H9 (cell line): ENCODE measurements around the gene SPDYA. TPM values are rescaled to one million over a fixed set of nuclear protein-coding genes. Genes with fewer than 3 reads are reported as not detected.

Experiments
- DNase-seq: peaks from one replicate; pipeline ENCODE4 v3.0.0-alpha.2; 2017
- H2AFZ ChIP-seq: one replicate; pipeline ENCODE4 v1.6.1; 2013; ENCODE audit warnings: mild to moderate bottlenecking, low read length, control low read depth, moderate library complexity
- H2AK5ac ChIP-seq: 2 replicates; pipeline ENCODE4 v1.6.1; 2013; ENCODE audit warnings: low read length, control low read depth, mixed read lengths; ENCODE audit not compliant: insufficient read length
- H2BK120ac ChIP-seq: one replicate; pipeline ENCODE4 v1.6.1; 2013; ENCODE audit warnings: low read depth, mild to moderate bottlenecking, low read length, control low read depth, inconsistent platforms; ENCODE audit not compliant: poor library complexity, severe bottlenecking
- H2BK12ac ChIP-seq: 2 replicates; pipeline ENCODE4 v1.6.1; 2013; ENCODE audit warnings: low read length, control low read depth, mixed read lengths, low read depth; ENCODE audit not compliant: insufficient read length
- H2BK15ac ChIP-seq: 2 replicates; pipeline ENCODE4 v1.6.1; 2013; ENCODE audit warnings: low read depth, low read length, control low read depth
- H2BK20ac ChIP-seq: one replicate; pipeline ENCODE4 v1.6.1; 2013; ENCODE audit warnings: low read depth, mild to moderate bottlenecking, low read length, control low read depth, inconsistent platforms; ENCODE audit not compliant: poor library complexity, severe bottlenecking
- H2BK5ac ChIP-seq: 2 replicates; pipeline ENCODE4 v1.6.1; 2013; ENCODE audit warnings: low read length, control low read depth, mixed read lengths; ENCODE audit not compliant: insufficient read length
- H3K14ac ChIP-seq: 2 replicates; pipeline ENCODE4 v1.6.1; 2013; ENCODE audit warnings: low read length, control low read depth; ENCODE audit not compliant: insufficient read depth
- H3K18ac ChIP-seq: 2 replicates; pipeline ENCODE4 v1.6.1; 2013; ENCODE audit warnings: low read depth, mild to moderate bottlenecking, mixed read lengths, low read length, control low read depth; ENCODE audit not compliant: insufficient read length
- H3K23ac ChIP-seq: 2 replicates; pipeline ENCODE4 v1.6.1; 2013; ENCODE audit warnings: low read length, control low read depth, mixed read lengths, low read depth; ENCODE audit not compliant: insufficient read length
- H3K23me2 ChIP-seq: 2 replicates; pipeline ENCODE4 v1.6.1; 2013; ENCODE audit warnings: low read depth, mild to moderate bottlenecking, mixed read lengths, low read length, control low read depth; ENCODE audit not compliant: insufficient read length, poor library complexity, severe bottlenecking
- H3K27ac ChIP-seq: 2 replicates; pipeline ENCODE4 v1.5.1; 2013; ENCODE audit warnings: low read length, control low read depth, mixed read lengths, low read depth; ENCODE audit not compliant: insufficient read length
- H3K27me3 ChIP-seq: 2 replicates; pipeline ENCODE4 v1.6.1; 2013; ENCODE audit warnings: low read length, control low read depth, inconsistent platforms; ENCODE audit not compliant: insufficient read depth
- H3K4ac ChIP-seq: 2 replicates; pipeline ENCODE4 v1.6.1; 2013; ENCODE audit warnings: low read depth, mild to moderate bottlenecking, control low read depth, inconsistent platforms, low read length, moderate library complexity
- H3K4me1 ChIP-seq: 2 replicates; pipeline ENCODE4 v1.6.1; 2013; ENCODE audit warnings: low read length, control low read depth, inconsistent platforms; ENCODE audit not compliant: insufficient read depth
- H3K4me2 ChIP-seq: 2 replicates; pipeline ENCODE4 v1.6.1; 2013; ENCODE audit warnings: low read length, control low read depth, mixed read lengths; ENCODE audit not compliant: insufficient read length, insufficient read depth
- H3K56ac ChIP-seq: 2 replicates; pipeline ENCODE4 v1.6.1; 2013; ENCODE audit warnings: low read depth, mild to moderate bottlenecking, mixed read lengths, low read length, control low read depth; ENCODE audit not compliant: insufficient read length
- H3K79me1 ChIP-seq: 2 replicates; pipeline ENCODE4 v1.6.1; 2013; ENCODE audit warnings: low read depth, mild to moderate bottlenecking, moderate library complexity, low read length, control low read depth, inconsistent platforms; ENCODE audit not compliant: insufficient read depth, poor library complexity, severe bottlenecking
- H3K79me2 ChIP-seq: 2 replicates; pipeline ENCODE4 v1.6.1; 2013; ENCODE audit warnings: low read length, control low read depth, inconsistent platforms; ENCODE audit not compliant: insufficient read depth
- H3K9ac ChIP-seq: 2 replicates; pipeline ENCODE4 v1.6.1; 2013; ENCODE audit warnings: low read length, control low read depth, mixed read lengths; ENCODE audit not compliant: insufficient read length; ENCODE audit errors: extremely low read depth
- H3K9me3 ChIP-seq: one replicate; pipeline ENCODE4 v1.6.1; 2013; ENCODE audit warnings: low read depth, low read length, inconsistent platforms; ENCODE audit not compliant: control insufficient read depth
- H3T11ph ChIP-seq: one replicate; pipeline ENCODE4 v1.6.1; 2013; ENCODE audit warnings: mild to moderate bottlenecking, low read length, control low read depth, inconsistent platforms
- H4K20me1 ChIP-seq: one replicate; pipeline ENCODE4 v1.6.1; 2013; ENCODE audit not compliant: control insufficient read depth, insufficient read length, insufficient read depth
- H4K5ac ChIP-seq: 2 replicates; pipeline ENCODE4 v1.6.1; 2013; ENCODE audit warnings: low read depth, mild to moderate bottlenecking, mixed read lengths, low read length, control low read depth; ENCODE audit not compliant: insufficient read length
- H4K8ac ChIP-seq: replicated peaks from 2 replicates; pipeline ENCODE4 v1.6.1; 2013; ENCODE audit warnings: low read length, control low read depth, mixed read lengths, low read depth; ENCODE audit not compliant: insufficient read length
- H4K91ac ChIP-seq: 2 replicates; pipeline ENCODE4 v1.6.1; 2013; ENCODE audit warnings: low read depth, mild to moderate bottlenecking, moderate library complexity, mixed read lengths, low read length, control low read depth; ENCODE audit not compliant: insufficient read length
- H3K27ac Mint-ChIP-seq, 3 experiments: 2 replicates in 2 of 3; 3 replicates in 1 of 3; pipeline ENCODE4 v1.8.0; 2020 to 2021; ENCODE audit warnings: mixed read lengths in 3 of 3, mild to moderate bottlenecking in 1 of 3, moderate library complexity in 1 of 3
- H3K27me3 Mint-ChIP-seq: 2 replicates; pipeline ENCODE4 v1.8.0; 2021; ENCODE audit warnings: low read depth, mild to moderate bottlenecking, moderate library complexity, mixed read lengths
- H3K36me3 Mint-ChIP-seq, 3 experiments: 2 replicates in 2 of 3; 3 replicates in 1 of 3; pipeline ENCODE4 v1.8.0; 2020 to 2021; ENCODE audit warnings: low read depth in 3 of 3, mixed read lengths in 3 of 3; ENCODE audit not compliant: insufficient read depth in 1 of 3
- H3K4me1 Mint-ChIP-seq, 2 experiments: 2 replicates each; pipeline ENCODE4 v1.8.0; 2020; ENCODE audit warnings: mixed read lengths in 2 of 2
- H3K4me3 Mint-ChIP-seq, 2 experiments: 2 replicates in 1 of 2; 3 replicates in 1 of 2; pipeline ENCODE4 v1.8.0; 2020 to 2021; ENCODE audit warnings: mild to moderate bottlenecking in 2 of 2, mixed read lengths in 2 of 2, moderate library complexity in 1 of 2
- H3K9me3 Mint-ChIP-seq, 2 experiments: 2 replicates in 1 of 2; 3 replicates in 1 of 2; pipeline ENCODE4 v1.8.0; 2020; ENCODE audit warnings: mild to moderate bottlenecking in 2 of 2, mixed read lengths in 2 of 2, moderate library complexity in 1 of 2
- WGBS: extraction: QIAGEN DNeasy Blood & Tissue Kit; methylation state at CpG from one replicate; pipeline ENCODE4 v1.1.7; 2013; ENCODE audit warnings: missing lambda C conversion rate, low lambda C conversion rate, mixed read lengths; ENCODE audit not compliant: insufficient read length; ENCODE audit errors: extremely low coverage; 5-methylcytosine and 5-hydroxymethylcytosine counted together
- total RNA-seq: library from RNA; stranded (reverse); gene quantifications from 2 replicates; pipeline ENCODE4 v1.2.1, GENCODE V29; 2021
- TF ChIP-seq, protein P1 (sequence below): fragments of 200-600 bp; sonication (generic); conservative IDR thresholded peaks from 3 replicates; pipeline ENCODE4 v1.8.0; 2021; ENCODE audit warnings: antibody characterized with exemption, mild to moderate bottlenecking

The SPDYA gene
- total RNA-seq, 1 experiment from 2014 or later, result 0.52 TPM

GRCh38 chr2:28855193-28855592 is 44.6 kb downstream of the SPDYA start:
- Histone ChIP-seq H3K4me2 (no peak overlapping the region), H3K4ac (no peak overlapping the region), H3K79me1 (peaks cover 2% of the 10 kb centered on the region)

More at GRCh38 chr2:28855193-28855592, 44.6 kb downstream of the SPDYA start:
- Histone ChIP-seq H2AFZ (no peak overlapping the region), H2BK5ac (no peak overlapping the region), H3K14ac (no peak overlapping the region), H2BK12ac (no peak overlapping the region), H3K18ac (no peak overlapping the region), H2AK5ac (no peak overlapping the region), H3K23ac (no peak overlapping the region), H3K56ac (no peak overlapping the region), H4K8ac (no peak overlapping the region), H3K27me3 (no peaks in the 10 kb centered on the region), H4K91ac (no peak overlapping the region), H3T11ph (no peak overlapping the region), H2BK15ac (no peak overlapping the region), H3K23me2 (no peaks in the 10 kb centered on the region), H3K4me1 (no peaks in the 10 kb centered on the region), H4K5ac (no peak overlapping the region), H3K9me3 (no peaks in the 10 kb centered on the region), H3K79me2 (no peaks in the 10 kb centered on the region), H3K27ac (no peak overlapping the region), H2BK120ac (no peak overlapping the region), H3K9ac (no peak overlapping the region), H4K20me1 (no peaks in the 10 kb centered on the region), H2BK20ac (no peak overlapping the region)
- H3K27ac Mint-ChIP-seq, result no peak overlapping the region; a peak in 1 of 7 replicates
- WGBS, result no CpG with 5 or more reads among the region's 1 CpG
- H3K9me3 Mint-ChIP-seq, result no peaks in the 10 kb centered on the region
- H3K4me3 Mint-ChIP-seq, result no peak overlapping the region
- DNase-seq, result no peak
- peaks cover 4 to 14% (median 14%) of the 10 kb centered on the region in 3 experiments; a peak in 5 of 7 replicates for H3K36me3 Mint-ChIP-seq
- H3K4me1 Mint-ChIP-seq, result no peaks in the 10 kb centered on the region
- H3K27me3 Mint-ChIP-seq, result no peaks in the 10 kb centered on the region
- TF ChIP-seq, protein P1, sequence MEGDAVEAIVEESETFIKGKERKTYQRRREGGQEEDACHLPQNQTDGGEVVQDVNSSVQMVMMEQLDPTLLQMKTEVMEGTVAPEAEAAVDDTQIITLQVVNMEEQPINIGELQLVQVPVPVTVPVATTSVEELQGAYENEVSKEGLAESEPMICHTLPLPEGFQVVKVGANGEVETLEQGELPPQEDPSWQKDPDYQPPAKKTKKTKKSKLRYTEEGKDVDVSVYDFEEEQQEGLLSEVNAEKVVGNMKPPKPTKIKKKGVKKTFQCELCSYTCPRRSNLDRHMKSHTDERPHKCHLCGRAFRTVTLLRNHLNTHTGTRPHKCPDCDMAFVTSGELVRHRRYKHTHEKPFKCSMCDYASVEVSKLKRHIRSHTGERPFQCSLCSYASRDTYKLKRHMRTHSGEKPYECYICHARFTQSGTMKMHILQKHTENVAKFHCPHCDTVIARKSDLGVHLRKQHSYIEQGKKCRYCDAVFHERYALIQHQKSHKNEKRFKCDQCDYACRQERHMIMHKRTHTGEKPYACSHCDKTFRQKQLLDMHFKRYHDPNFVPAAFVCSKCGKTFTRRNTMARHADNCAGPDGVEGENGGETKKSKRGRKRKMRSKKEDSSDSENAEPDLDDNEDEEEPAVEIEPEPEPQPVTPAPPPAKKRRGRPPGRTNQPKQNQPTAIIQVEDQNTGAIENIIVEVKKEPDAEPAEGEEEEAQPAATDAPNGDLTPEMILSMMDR, result no peak
